Activated CD8-positive, alpha-beta T cell treated with anti-CD3 and anti-CD28 coated beads for 36 hours (primary cell): Measurements from ENCODE around the gene ERF. TPM values are rescaled to one million over a fixed set of nuclear protein-coding genes. Genes with fewer than 3 reads are reported as not detected.

Source experiments
- ATAC-seq: fragments of 200-7000 bp; cut with Tn5 transposase; one replicate; pipeline ENCODE4 v1.10.0; 2021; ENCODE audit warnings: mild to moderate bottlenecking, moderate library complexity
- CTCF ChIA-PET: fragments of 350-600 bp; sonication (Branson Sonifier 250); formaldehyde crosslinking; loops from one replicate; lab custom pipeline; 2021; ENCODE audit warnings: antibody characterized with exemption; lab: Charles Lee
- POLR2A ChIA-PET: fragments of 350-600 bp; sonication (Branson Sonifier 250); formaldehyde crosslinking; loops from one replicate; lab custom pipeline; 2021; ENCODE audit warnings: antibody characterized with exemption; lab: Charles Lee
- DNase-seq: peaks from one replicate; pipeline ENCODE4 v3.0.0-alpha.2; 2020
- H3K27ac Mint-ChIP-seq: one replicate; pipeline ENCODE4 v1.8.0; 2021; ENCODE audit warnings: mild to moderate bottlenecking, mixed read lengths
- H3K27me3 Mint-ChIP-seq: one replicate; pipeline ENCODE4 v1.8.0; 2021; ENCODE audit warnings: mixed read lengths
- H3K36me3 Mint-ChIP-seq: one replicate; pipeline ENCODE4 v1.8.0; 2021; ENCODE audit warnings: low read depth, mixed read lengths
- H3K4me1 Mint-ChIP-seq: one replicate; pipeline ENCODE4 v1.8.0; 2021; ENCODE audit warnings: low read depth, mixed read lengths
- H3K4me3 Mint-ChIP-seq: one replicate; pipeline ENCODE4 v1.8.0; 2021; ENCODE audit warnings: mild to moderate bottlenecking, moderate library complexity, mixed read lengths
- H3K9me3 Mint-ChIP-seq: one replicate; pipeline ENCODE4 v1.8.0; 2021; ENCODE audit warnings: mixed read lengths
- intact Hi-C: fragments of 100-400 bp; cut with micrococcal nuclease; formaldehyde crosslinking; loops from one replicate; pipeline ENCODE4 v1.10.0; 2022
- total RNA-seq, 2 experiments: library from RNA; stranded (reverse); gene quantifications; one replicate each; pipeline ENCODE4 v1.2.3, GENCODE V29; 2021
- TF ChIP-seq, protein P1 (sequence below): fragments of 200-600 bp; IDR thresholded peaks from one replicate; pipeline ENCODE4 v1.8.0; 2022; ENCODE audit warnings: antibody characterized with exemption, mild to moderate bottlenecking

The ERF gene
- total RNA-seq, 2 experiments from 2014 or later: 60.0 to 69.2 TPM

DNA sequence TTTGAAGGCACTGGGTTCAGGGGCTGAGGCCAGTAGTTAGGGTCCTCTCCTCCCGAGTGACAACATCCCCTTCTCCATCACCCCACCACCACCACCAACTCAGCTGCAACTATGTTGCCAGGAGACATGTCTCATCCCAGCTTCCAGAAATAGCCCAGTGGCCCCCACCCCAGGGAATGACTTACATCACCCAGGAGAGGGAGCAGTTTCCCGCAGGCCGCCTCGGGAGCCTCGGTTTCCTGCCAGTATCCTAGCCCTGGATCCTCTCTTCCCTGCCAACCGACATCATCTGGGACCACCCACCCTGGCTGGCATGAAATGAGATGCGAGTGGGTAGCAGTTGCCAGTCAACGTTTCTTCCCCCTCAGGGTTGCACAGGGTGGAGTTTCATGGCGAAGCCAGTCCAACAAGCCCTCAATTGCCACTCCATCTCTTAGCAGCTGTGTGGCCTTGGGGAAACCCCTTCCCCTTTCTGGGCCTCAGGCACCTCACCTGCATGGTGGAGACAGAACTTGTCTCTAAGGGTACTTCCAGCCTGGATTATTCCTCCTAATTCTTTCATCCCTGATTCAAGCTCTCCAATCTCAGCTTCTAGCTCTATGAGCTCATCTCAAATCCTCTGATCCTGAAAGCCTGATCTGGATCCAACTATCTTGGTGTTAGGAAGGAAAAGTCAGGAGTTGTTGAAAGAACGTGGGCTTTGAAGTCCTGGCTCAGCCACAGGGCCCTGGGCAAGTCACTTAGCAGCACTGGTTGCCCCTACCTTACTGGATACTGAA lies 8.6 kb downstream of the ERF start:
- intact Hi-C loops: no loop called here
- H3K9me3 Mint-ChIP-seq: no peaks in the 10 kb centered on the region
- TF ChIP-seq, protein P1, sequence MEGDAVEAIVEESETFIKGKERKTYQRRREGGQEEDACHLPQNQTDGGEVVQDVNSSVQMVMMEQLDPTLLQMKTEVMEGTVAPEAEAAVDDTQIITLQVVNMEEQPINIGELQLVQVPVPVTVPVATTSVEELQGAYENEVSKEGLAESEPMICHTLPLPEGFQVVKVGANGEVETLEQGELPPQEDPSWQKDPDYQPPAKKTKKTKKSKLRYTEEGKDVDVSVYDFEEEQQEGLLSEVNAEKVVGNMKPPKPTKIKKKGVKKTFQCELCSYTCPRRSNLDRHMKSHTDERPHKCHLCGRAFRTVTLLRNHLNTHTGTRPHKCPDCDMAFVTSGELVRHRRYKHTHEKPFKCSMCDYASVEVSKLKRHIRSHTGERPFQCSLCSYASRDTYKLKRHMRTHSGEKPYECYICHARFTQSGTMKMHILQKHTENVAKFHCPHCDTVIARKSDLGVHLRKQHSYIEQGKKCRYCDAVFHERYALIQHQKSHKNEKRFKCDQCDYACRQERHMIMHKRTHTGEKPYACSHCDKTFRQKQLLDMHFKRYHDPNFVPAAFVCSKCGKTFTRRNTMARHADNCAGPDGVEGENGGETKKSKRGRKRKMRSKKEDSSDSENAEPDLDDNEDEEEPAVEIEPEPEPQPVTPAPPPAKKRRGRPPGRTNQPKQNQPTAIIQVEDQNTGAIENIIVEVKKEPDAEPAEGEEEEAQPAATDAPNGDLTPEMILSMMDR: no peak
- no peaks in the 10 kb centered on the region for H3K27me3 Mint-ChIP-seq
- ChIA-PET POLR2A (interaction anchor here (1.0 to 16.1 kb wide), 8 partner anchors 21 to 123 kb away, joined by 3 to 195 read pairs (median 8); partner anchors contain the start of genes CIC, DEDD2, POU2F2 and ZNF526), CTCF (interaction anchor here (0.5 to 6.7 kb wide), 4 partner anchors 34 to 51 kb away, joined by 3 to 107 read pairs (median 4); no protein-coding TSS in a partner anchor)
- H3K27ac Mint-ChIP-seq: peak overlapping the region; percentile 30
- no peak overlapping the region for H3K4me3 Mint-ChIP-seq
- DNase-seq (peak; percentile 38), ATAC-seq (no peak)
- peaks cover 37% of the 10 kb centered on the region for H3K4me1 Mint-ChIP-seq
- peaks cover 15% of the 10 kb centered on the region for H3K36me3 Mint-ChIP-seq

DNA sequence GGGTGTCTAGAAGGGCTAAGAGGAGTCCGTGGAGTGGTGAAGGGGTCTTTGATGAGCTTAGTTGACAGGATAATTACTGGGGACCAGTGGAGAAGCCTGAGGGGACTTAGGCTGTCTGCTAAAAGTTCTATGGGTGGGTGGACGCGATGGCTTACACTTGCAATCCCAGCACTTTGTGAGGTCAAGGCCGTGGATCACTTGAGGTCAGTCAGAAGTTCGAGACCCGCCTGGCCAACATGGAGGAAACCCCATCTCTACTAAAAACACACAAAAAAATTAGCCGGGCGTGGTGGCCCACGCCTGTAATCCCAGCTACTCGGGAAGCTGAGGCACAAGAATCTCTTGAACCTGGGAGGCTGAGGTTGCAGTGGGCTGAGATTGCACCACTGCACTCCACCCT lies 9.7 kb downstream of the ERF start:
- Mint-ChIP-seq H3K9me3 (no peaks in the 10 kb centered on the region), H3K27me3 (no peaks in the 10 kb centered on the region), H3K4me3 (peak overlapping the region; percentile 94), H3K27ac (peak overlapping the region; percentile 100), H3K4me1 (peaks cover 39% of the 10 kb centered on the region), H3K36me3 (peaks cover 17% of the 10 kb centered on the region)
- TF ChIP-seq, protein P1: no peak
- POLR2A ChIA-PET: interaction anchor here (0.9 to 16.1 kb wide), 7 partner anchors 11 to 113 kb away, joined by 3 to 195 read pairs (median 6); partner anchors contain the start of genes CIC, DEDD2 and ZNF526
- intact Hi-C loops: no loop called here
- DNase-seq: no peak
- CTCF ChIA-PET: interaction anchor here (1.0 to 6.7 kb wide), 4 partner anchors 16 to 113 kb away, joined by 3 to 107 read pairs (median 5); partner anchors contain the start of gene POU2F2
- ATAC-seq: no peak

DNA sequence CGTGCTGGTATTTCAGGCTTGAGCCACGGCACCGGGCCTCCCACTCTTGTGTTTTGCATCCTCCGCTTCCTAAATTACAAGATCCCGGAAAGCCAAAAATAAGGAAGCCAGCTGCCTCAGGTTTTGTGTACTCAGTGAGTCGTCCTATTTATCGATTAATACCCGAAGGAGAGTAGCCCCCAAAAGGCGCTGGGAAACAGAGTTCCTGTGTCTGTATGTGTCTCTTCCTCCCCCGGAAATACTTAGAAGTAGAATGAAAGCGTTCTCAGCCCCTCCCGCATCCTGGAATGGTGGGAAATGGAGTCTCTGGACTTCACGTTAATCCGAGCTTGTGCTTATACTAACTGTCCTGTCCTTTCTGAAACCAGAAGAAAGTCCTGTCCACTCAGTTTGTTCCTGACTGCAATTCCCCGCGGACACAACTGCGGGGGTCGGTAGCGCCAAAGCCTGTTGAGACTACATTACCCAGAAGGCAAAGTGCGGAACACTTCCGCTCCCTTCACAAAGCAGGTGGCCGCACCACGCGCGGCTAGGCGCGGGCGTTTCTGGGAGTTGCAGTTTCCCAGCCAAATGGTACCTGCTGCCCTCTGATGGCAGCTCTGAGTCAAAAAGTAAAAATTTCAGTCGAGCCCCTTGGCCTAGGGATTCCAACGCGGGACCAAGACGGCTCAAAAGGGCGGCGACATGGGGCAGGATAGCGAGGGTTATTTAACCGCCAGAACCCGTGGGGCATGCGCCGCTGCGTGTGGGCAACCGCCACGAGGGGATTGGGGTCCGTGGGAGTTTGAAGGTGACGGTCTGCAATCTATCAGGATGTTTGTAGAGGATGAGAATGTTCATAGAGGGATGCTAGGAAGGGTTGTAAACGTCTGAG lies 10.3 kb downstream of the ERF start:
- ChIA-PET POLR2A (interaction anchor here (0.7 to 16.1 kb wide), 10 partner anchors 9 to 112 kb away, joined by 3 to 195 read pairs (median 5); partner anchors contain the start of genes CIC, DEDD2 and ZNF526), CTCF (interaction anchor here (0.8 to 6.7 kb wide), 6 partner anchors 15 to 120 kb away, joined by 3 to 107 read pairs (median 4); partner anchors contain the start of gene POU2F2)
- intact Hi-C loops: loop anchor here (5.0 kb wide), 1 partner anchor 38 kb away; no protein-coding TSS in a partner anchor
- Mint-ChIP-seq H3K36me3 (peaks cover 20% of the 10 kb centered on the region), H3K27me3 (no peaks in the 10 kb centered on the region), H3K4me1 (peaks cover 46% of the 10 kb centered on the region), H3K4me3 (peak overlapping the region; percentile 94), H3K27ac (peak overlapping the region; percentile 100), H3K9me3 (no peaks in the 10 kb centered on the region)
- DNase-seq (peak; percentile 97), ATAC-seq (peak; percentile 45)
- TF ChIP-seq, protein P1: peak; percentile 60

DNA sequence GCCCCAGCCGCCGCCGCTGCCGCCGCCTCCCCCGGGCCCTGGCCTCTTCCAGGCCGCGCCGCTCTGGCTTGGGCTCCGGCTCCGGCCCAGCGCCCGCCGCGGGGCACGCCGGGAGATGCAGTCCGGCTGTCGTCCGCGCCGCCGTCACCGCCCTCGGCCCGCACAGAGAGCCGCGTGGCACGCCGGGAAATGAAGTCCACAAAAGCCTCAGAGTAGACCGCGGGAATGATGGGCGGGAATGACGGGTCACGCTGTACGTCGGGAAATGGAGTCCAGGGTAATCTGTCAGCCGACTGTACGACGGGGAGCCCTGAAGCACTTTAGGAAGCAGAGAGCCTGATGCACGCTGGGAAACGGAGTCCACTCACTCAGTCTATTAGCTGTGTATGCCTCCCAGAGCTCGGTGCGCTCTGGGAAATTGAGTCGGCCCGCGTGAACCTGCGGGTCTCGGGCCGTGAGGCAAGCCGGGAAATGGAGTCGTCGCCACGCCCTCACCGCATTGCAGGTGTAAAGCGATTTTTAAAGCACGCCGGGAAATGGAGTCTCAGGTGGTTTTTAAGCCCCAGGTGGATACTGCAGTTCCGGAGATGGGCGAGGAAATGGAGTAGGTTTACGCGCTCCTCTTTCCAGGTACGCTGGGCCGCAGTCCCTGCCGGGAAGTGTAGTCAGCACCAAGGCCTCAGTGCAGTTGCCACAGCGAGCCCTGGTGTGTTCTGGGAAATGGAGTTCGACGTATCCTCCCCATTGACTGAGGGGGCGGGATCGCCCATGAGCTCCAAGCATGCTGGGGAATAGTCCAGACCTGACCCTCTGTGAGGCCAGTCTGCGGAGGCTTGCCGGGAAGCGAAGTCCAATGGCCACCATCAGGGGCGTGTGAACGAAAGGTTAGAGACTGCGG lies 12.2 kb downstream of the ERF start, which contains the start of gene GSK3A:
Gene GSK3A, minus strand, starts transcription at position 91 of the 898 bp plus-strand sequence. CDS start 137 bp downstream, outside the sequence.
- peaks cover 50% of the 10 kb centered on the region for H3K4me1 Mint-ChIP-seq
- ChIA-PET POLR2A (interaction anchor here (1.2 to 16.1 kb wide), 8 partner anchors 9 to 111 kb away, joined by 3 to 195 read pairs (median 10); partner anchors contain the start of genes DEDD2, POU2F2 and ZNF526), CTCF (interaction anchor here (0.7 to 6.7 kb wide), 14 partner anchors 9 to 120 kb away, joined by 3 to 107 read pairs (median 4); partner anchors contain the start of genes DEDD2, PAFAH1B3, POU2F2 and PRR19)
- peak; percentile 97 for DNase-seq
- peak within 1 kb of the TSS; percentile 94 for H3K4me3 Mint-ChIP-seq
- TF ChIP-seq, protein P1: no peak
- peak within 1 kb of the TSS; percentile 100 for H3K27ac Mint-ChIP-seq
- H3K36me3 Mint-ChIP-seq: peaks cover 24% of the 10 kb centered on the region
- peak; percentile 79 for ATAC-seq
- H3K27me3 Mint-ChIP-seq: no peaks in the 10 kb centered on the region
- intact Hi-C loops: loop anchor here (5.0 kb wide), 1 partner anchor 40 kb away; no protein-coding TSS in a partner anchor
- H3K9me3 Mint-ChIP-seq: no peaks in the 10 kb centered on the region
